ENCODE measurements around the gene CRNN. TPM values are rescaled to one million over a fixed set of nuclear protein-coding genes. Genes with fewer than 3 reads are reported as not detected.

The CRNN gene
- polyA plus RNA-seq, 1 donor from 2014 or later: not detected

DNA sequence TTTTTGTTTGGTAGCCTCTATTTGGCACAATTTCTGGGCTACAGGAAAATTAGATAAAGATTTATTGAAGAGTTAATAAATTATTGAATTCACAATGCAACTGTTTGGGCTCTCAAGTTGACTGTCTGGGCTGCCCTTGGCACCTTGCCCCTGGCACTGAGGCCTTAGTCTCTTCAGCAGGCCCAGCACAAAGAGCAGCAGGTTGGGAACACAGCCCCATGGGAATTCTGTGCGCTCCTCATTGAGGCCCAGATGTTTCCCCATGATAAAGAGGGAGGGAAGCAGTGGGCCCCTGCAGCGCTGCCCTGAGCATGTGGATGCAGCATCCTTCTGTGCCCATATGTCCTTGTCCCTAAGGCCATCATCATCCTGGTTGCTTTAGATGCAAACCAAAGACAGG is 2.9 kb downstream of the CRNN start:
- Histone ChIP-seq H4K20me1 (ENCODE audit: insufficient read depth) (no peaks in the 10 kb centered on the region), H2AFZ (ENCODE audit: low read depth, low read length) (no peak overlapping the region), H3K9me2 (ENCODE audit: insufficient read depth, low read length) (no peaks in the 10 kb centered on the region), H3K36me3 (ENCODE audit: insufficient read depth, low read length) (no peaks in the 10 kb centered on the region), H3K9me3 (ENCODE audit: low read length) (peaks cover 10% of the 10 kb centered on the region), H3F3A (ENCODE audit: insufficient read depth, low read length, poor library complexity, severe bottlenecking) (no peaks in the 10 kb centered on the region), H3K4me3 (ENCODE audit: low read length) (no peak overlapping the region), H3K79me2 (replicated peaks; ENCODE audit: insufficient read depth, low read length) (no peaks in the 10 kb centered on the region), H3K27me3 (ENCODE audit: insufficient read depth, low read depth, low read length) (no peaks in the 10 kb centered on the region), H3K27ac (ENCODE audit: low read length) (no peak overlapping the region), H3K9ac (ENCODE audit: low read length) (no peak overlapping the region), H3K4me2 (ENCODE audit: low read length) (no peak overlapping the region)
- TF ChIP-seq, protein P1, sequence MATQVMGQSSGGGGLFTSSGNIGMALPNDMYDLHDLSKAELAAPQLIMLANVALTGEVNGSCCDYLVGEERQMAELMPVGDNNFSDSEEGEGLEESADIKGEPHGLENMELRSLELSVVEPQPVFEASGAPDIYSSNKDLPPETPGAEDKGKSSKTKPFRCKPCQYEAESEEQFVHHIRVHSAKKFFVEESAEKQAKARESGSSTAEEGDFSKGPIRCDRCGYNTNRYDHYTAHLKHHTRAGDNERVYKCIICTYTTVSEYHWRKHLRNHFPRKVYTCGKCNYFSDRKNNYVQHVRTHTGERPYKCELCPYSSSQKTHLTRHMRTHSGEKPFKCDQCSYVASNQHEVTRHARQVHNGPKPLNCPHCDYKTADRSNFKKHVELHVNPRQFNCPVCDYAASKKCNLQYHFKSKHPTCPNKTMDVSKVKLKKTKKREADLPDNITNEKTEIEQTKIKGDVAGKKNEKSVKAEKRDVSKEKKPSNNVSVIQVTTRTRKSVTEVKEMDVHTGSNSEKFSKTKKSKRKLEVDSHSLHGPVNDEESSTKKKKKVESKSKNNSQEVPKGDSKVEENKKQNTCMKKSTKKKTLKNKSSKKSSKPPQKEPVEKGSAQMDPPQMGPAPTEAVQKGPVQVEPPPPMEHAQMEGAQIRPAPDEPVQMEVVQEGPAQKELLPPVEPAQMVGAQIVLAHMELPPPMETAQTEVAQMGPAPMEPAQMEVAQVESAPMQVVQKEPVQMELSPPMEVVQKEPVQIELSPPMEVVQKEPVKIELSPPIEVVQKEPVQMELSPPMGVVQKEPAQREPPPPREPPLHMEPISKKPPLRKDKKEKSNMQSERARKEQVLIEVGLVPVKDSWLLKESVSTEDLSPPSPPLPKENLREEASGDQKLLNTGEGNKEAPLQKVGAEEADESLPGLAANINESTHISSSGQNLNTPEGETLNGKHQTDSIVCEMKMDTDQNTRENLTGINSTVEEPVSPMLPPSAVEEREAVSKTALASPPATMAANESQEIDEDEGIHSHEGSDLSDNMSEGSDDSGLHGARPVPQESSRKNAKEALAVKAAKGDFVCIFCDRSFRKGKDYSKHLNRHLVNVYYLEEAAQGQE (IDR thresholded peaks at IDR 0.05; ENCODE audit: borderline replicate concordance): no peak
- TF ChIP-seq, protein P2, sequence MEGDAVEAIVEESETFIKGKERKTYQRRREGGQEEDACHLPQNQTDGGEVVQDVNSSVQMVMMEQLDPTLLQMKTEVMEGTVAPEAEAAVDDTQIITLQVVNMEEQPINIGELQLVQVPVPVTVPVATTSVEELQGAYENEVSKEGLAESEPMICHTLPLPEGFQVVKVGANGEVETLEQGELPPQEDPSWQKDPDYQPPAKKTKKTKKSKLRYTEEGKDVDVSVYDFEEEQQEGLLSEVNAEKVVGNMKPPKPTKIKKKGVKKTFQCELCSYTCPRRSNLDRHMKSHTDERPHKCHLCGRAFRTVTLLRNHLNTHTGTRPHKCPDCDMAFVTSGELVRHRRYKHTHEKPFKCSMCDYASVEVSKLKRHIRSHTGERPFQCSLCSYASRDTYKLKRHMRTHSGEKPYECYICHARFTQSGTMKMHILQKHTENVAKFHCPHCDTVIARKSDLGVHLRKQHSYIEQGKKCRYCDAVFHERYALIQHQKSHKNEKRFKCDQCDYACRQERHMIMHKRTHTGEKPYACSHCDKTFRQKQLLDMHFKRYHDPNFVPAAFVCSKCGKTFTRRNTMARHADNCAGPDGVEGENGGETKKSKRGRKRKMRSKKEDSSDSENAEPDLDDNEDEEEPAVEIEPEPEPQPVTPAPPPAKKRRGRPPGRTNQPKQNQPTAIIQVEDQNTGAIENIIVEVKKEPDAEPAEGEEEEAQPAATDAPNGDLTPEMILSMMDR (IDR thresholded peaks at IDR 0.05; ENCODE audit: poor library complexity, severe bottlenecking): no peak
- TF ChIP-seq RAD21 (conservative IDR thresholded peaks at IDR 0.05): no peak
- no peak for TF ChIP-seq TAF1 (IDR thresholded peaks at IDR 0.05; ENCODE audit: low read depth)
- no peak for TF ChIP-seq SMC3 (conservative IDR thresholded peaks at IDR 0.05; ENCODE audit: poor library complexity)
- TF ChIP-seq EZH2 (IDR thresholded peaks at IDR 0.05; ENCODE audit: borderline replicate concordance, insufficient read depth, low read length, poor library complexity, severe bottlenecking): no peak
- no peak for TF ChIP-seq POLR2AphosphoS5 (IDR thresholded peaks at IDR 0.05)
- no peak for TF ChIP-seq EP300 (conservative IDR thresholded peaks at IDR 0.05; ENCODE audit: poor library complexity, severe bottlenecking)
- no peak for TF ChIP-seq MXI1 (conservative IDR thresholded peaks at IDR 0.05; ENCODE audit: poor library complexity, severe bottlenecking)

DNA sequence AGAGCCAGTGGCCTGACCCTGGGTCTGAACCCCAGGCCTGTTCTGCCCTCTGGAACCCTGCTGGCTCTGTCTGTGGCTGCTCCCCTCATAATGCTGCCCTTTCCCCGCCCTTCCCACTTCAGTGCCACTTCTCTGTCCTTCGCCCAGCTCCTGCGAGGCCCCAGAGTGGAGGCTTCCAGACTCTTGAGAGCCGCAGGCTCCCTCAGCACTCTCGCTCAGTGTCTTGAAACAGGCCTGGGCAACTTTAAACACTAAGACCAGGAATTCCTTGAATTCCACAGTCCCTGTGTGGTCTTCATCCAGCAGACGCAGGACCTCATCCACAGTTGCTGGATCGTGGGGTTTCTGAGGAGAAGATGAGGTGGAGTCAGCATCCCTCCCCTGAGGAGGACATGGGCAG is 3.5 kb downstream of the CRNN start:
- Histone ChIP-seq H3K9me3 (ENCODE audit: low read length) (peaks cover 10% of the 10 kb centered on the region), H3F3A (ENCODE audit: insufficient read depth, low read length, poor library complexity, severe bottlenecking) (no peaks in the 10 kb centered on the region), H2AFZ (ENCODE audit: low read depth, low read length) (no peak overlapping the region), H3K4me3 (ENCODE audit: low read length) (no peak overlapping the region), H3K27ac (ENCODE audit: low read length) (no peak overlapping the region), H4K20me1 (ENCODE audit: insufficient read depth) (no peaks in the 10 kb centered on the region), H3K9me2 (ENCODE audit: insufficient read depth, low read length) (no peaks in the 10 kb centered on the region), H3K4me2 (ENCODE audit: low read length) (no peak overlapping the region), H3K79me2 (replicated peaks; ENCODE audit: insufficient read depth, low read length) (no peaks in the 10 kb centered on the region), H3K9ac (ENCODE audit: low read length) (no peak overlapping the region), H3K36me3 (ENCODE audit: insufficient read depth, low read length) (no peaks in the 10 kb centered on the region), H3K27me3 (ENCODE audit: insufficient read depth, low read depth, low read length) (no peaks in the 10 kb centered on the region)
- no peak for TF ChIP-seq MXI1 (conservative IDR thresholded peaks at IDR 0.05; ENCODE audit: poor library complexity, severe bottlenecking)
- TF ChIP-seq RAD21 (conservative IDR thresholded peaks at IDR 0.05): no peak
- TF ChIP-seq, protein P2 (IDR thresholded peaks at IDR 0.05; ENCODE audit: poor library complexity, severe bottlenecking): no peak
- TF ChIP-seq, protein P1 (IDR thresholded peaks at IDR 0.05; ENCODE audit: borderline replicate concordance): no peak
- TF ChIP-seq TAF1 (IDR thresholded peaks at IDR 0.05; ENCODE audit: low read depth): no peak
- no peak for TF ChIP-seq SMC3 (conservative IDR thresholded peaks at IDR 0.05; ENCODE audit: poor library complexity)

Measured in neural cell (in vitro differentiated cells).